GM19035 (cell line): ENCODE measurements around the gene TDRD9.

Source experiments
- ATAC-seq: cut with Tn5 transposase; IDR thresholded peaks from one replicate; pipeline ENCODE4 v1.9.1; 2021; ENCODE audit not compliant: unreplicated experiment

TDRD9 gene

GRCh38 chr14:104066719-104067295 lies 138.6 kb downstream of the TDRD9 start:
- ATAC-seq: no peak

GRCh38 chr14:104069541-104069940 lies 141.3 kb downstream of the TDRD9 start:
- no peak for ATAC-seq

GRCh38 chr14:104072586-104072985 lies 144.3 kb downstream of the TDRD9 start:
- no peak for ATAC-seq

- no peak for ATAC-seq
Measured at GRCh38 chr14:104073764-104074163, 145.5 kb downstream of the TDRD9 start.

- ATAC-seq: no peak
Measured at GRCh38 chr14:104075530-104076151, 147.4 kb downstream of the TDRD9 start.

- no peak for ATAC-seq
Measured at GRCh38 chr14:104076743-104077142, 148.5 kb downstream of the TDRD9 start.

- peak; percentile 86 for ATAC-seq
Measured at GRCh38 chr14:104078031-104078455, 149.8 kb downstream of the TDRD9 start.

GRCh38 chr14:104080376-104081260 lies 152.4 kb downstream of the TDRD9 start:
- ATAC-seq: no peak

- ATAC-seq: no peak
Measured at GRCh38 chr14:104081261-104081835, 153.1 kb downstream of the TDRD9 start.

- no peak for ATAC-seq
Measured at GRCh38 chr14:104081951-104082464, 153.8 kb downstream of the TDRD9 start.

GRCh38 chr14:104082807-104083206 lies 154.6 kb downstream of the TDRD9 start:
- ATAC-seq: no peak

- no peak for ATAC-seq
Measured at GRCh38 chr14:104084251-104085002, 156.2 kb downstream of the TDRD9 start.

- no peak for ATAC-seq
Measured at GRCh38 chr14:104085032-104085888, 157.0 kb downstream of the TDRD9 start, which contains the start of gene ASPG. ASPG (plus strand) TSS chr14:104085700; CDS start chr14:104085771, 71 bp downstream.

- ATAC-seq: no peak
Measured at GRCh38 chr14:104085889-104086201, 157.6 kb downstream of the TDRD9 start.

- no peak for ATAC-seq
Measured at GRCh38 chr14:104086210-104086660, 158.0 kb downstream of the TDRD9 start.

- ATAC-seq: no peak
Measured at GRCh38 chr14:104086661-104087461, 158.6 kb downstream of the TDRD9 start.

GRCh38 chr14:104087505-104087904 lies 159.2 kb downstream of the TDRD9 start:
- ATAC-seq: no peak

- ATAC-seq: no peak
Measured at GRCh38 chr14:104087981-104088850, 160.0 kb downstream of the TDRD9 start.
